Measurements from ENCODE around the gene PTK6.

The PTK6 gene

DNA sequence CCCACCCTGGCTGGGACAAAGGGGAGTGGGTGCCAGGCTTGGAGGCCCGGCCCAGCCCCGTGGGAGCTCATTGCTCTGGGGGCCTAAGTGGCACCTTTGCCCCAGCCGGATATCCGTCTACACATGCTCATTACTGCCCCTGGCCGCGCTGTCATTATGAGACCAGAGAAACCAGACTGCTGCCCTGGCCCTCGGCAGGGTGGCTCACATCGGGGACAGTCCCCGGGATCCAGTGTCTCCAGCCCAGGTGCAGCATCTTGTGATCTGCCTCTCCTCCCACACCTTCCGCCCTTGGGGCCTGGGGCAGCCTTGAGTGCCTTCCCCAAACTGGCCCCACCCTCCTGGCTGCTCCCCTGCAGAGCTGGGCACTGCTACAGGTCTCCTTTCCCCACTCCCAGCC is 5.5 kb upstream of the PTK6 start:
- FAIRE-seq: no peak

DNA sequence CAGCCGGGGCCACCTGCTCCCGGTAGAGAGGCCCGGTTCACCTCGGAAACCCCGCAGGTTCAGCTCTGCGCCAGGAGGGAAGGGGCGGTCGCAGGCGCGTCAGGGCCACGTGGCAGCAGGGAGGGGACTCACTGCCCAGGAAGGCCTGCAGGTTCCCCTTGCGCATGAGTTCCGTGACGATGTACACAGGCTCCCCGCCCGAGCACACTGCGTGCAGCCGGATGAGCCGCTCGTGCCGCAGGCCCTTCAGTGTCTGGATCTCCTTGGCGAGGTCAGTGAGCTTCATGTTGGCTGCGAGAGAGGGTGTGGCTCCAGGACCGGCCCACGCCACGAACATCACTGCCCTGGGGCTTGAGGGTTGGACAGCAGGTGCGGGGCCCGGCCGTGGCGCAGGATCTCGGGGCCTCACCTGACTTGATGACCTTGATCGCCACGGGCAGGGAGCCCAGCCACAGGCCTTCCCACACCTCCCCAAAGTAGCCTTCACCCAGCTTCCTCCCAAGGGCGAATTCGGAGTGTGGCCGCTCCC is 4.9 kb upstream of the PTK6 start:
- FAIRE-seq: no peak

DNA sequence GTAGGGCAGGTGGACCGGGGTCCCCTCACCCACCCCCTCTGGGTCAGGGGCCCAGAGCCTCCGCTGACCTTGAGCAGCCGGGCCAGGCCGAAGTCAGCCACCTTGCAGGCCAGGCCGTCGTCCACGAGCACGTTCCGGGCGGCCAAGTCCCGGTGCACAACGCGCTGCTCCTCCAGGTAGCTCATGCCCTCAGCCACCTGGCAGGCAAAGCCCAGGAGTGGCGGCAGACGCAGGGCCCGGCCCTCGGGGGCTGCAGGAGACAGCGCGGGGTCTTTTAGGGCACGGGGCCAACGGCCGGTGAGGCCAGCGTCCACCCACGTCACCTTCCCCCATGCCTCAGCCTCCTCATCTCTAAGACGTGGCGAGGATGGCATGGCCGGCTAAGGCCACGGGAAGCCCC is 4.2 kb upstream of the PTK6 start:
- FAIRE-seq: no peak

DNA sequence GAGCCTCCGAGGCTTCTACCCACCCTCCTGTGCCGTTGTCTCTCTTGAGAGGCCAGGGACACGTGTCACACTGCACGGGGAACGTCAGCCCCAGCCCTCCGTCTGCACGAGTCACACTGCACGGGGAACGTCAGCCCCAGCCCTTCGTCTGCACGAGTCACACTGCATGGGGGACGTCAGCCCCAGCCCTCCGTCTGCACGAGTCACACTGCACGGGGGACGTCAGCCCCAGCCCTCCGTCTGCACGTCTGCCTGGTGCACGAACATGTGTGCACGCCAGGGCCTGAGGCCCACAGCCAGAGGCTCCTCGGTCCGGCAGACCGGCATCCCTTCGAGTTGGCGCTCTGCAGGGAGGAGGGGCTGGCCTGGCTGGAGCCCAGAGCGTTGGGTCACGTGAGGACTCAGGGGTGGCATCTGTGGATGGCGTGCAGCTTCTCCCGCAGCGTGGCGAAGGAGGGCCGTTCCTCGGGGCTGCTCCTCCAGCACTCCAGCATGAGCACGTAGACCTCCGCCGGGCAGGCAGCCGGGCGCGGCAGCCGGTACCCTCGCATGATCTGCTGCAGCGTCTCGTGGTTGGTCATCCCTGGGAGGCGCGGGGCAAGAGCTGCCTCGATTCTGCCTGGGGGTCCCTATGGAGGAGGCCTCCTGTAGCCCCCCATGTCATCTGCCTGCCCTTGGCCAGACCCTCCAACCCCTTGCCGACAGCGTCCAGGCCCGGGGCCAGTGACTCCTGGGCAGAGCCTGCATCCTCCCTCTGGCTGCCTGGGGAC is 3.4 kb upstream of the PTK6 start:
- FAIRE-seq: no peak

DNA sequence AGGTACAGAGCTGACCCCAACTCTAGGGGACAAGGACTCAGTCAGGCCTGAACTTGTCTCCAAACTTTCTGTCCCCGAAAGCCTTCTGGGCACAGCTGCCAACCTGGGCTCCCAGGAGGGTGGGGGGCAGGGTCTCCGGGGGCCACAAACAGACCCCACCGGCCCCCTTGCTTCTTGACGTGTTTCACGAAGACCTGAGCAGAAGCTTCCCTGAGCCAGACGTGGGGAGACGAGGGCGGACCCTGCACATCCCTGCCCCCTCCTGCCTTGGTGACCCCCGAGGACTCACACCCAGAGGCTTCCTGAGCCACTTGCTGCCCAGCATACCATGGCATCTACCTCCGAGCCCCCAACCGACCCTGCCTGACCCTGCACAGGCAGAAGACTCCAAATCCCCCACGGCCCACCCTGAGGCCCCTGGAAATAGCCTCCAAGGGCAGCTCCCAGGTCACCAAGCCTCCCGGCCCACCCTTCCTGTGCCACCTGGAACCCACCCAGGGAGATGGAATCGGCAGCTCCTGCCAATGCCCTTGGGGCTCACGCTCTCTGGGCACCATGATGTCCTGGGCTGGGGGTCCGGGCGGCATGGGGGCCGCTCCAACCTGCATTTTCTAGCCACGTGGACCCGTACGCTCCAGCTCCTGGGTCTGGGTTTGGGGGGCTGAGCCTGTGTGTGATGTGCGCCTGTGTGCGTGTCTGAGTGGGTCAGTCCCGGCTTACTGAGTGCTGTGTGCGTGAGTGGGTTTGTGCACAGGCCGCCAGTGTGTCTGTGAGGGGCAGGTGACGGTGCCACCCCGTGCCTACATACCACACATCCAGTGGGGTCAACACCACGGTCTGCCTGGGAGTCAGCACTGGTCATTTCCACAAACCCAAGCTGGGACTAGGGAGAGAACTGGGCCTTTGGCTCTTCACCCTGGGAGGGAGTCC is 2.5 kb upstream of the PTK6 start:
- FAIRE-seq: no peak

DNA sequence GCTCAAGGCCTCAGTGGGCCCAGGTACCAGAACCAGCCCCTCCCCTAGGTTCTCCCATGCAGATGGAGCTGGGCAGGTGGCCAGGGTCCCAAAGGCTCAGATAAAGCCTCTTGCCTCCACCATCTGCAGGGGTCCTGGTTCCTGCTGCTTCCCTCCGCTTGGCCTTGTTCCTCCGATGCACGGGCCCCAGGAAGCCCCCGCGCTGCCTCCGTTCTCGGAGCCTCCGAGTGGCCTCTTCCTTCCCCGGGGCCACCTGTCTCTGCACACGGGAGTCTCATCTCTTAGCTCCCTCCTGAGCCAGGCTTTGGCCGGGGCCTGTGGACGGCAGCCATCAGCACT is 1.9 kb upstream of the PTK6 start:
- FAIRE-seq: no peak

DNA sequence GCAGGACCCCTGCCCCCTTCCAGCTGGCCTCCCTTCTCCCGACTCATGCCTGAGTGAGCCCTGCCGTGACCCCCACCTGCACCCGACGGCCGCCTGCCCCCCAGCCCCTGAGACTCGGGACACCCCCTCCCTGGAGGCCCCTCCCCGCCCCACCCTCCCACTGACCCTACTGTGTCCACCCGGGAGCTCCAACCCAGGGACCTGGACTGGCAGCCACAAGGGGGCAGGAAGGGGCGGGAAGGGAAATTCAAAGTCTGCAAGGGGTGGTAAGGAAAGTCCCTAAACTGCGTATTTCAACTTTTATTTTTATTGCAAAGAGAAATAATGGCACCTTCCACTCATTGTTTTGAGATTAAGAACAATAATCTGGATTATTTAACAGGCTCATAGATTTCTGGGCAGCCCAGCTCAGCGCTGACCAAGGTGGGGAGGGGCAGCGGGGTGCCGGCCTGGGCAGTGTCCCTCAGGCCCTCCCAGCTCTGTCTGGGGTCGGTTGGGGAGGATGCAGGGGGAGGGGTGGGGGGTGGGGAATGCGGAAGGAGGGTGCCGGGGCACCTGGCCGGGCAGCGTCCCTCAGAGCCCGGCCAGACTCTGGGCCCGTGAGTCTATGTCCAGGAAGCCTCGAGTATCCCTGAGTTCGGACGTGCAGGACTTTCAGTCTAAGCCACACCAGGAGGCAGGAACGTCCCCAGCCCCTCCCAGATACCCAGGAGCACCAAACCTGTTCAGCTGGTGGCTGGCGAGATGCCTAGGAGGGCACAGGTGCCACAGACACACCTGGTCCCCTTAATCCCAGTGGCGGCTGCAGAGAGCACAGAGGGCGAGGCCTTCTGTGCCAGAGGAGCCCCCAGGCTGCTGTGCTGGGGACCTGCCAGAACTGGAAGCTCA is 1.3 kb upstream of the PTK6 start:
- FAIRE-seq: no peak

DNA sequence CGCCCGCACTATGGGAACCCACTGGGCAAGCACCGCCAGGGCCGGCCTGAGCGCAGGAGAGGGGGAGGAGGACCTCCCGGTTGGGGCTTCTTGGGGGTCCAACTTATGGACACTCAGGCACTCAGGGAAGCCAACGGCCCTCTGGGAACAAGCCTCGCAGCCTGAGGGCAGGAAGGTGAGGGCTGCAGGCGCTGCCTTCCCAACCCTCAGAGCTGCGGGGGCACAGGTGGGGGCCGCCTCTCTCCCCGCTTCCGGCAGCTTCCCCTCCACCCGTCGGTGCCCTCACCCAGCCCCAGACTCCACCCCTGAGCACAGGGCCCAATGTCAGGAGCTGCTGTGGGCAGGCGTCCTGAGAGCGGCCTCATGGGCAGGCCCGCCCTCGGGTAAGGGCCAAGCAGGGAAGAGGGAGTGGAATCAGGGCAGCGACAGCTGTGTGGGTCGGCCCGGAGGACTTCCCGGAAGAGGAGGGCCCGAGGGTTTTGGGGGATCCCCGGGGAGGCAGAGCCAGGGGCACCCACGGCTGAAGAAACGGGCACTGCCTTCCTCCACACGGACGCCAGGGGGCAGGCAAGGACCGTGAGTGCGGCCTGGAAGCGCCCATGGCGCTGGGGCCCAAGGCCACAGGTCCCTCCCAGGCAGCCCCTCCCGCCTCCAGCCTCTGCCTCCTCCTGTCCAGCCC is 488 bp upstream of the PTK6 start:
- FAIRE-seq: no peak

DNA sequence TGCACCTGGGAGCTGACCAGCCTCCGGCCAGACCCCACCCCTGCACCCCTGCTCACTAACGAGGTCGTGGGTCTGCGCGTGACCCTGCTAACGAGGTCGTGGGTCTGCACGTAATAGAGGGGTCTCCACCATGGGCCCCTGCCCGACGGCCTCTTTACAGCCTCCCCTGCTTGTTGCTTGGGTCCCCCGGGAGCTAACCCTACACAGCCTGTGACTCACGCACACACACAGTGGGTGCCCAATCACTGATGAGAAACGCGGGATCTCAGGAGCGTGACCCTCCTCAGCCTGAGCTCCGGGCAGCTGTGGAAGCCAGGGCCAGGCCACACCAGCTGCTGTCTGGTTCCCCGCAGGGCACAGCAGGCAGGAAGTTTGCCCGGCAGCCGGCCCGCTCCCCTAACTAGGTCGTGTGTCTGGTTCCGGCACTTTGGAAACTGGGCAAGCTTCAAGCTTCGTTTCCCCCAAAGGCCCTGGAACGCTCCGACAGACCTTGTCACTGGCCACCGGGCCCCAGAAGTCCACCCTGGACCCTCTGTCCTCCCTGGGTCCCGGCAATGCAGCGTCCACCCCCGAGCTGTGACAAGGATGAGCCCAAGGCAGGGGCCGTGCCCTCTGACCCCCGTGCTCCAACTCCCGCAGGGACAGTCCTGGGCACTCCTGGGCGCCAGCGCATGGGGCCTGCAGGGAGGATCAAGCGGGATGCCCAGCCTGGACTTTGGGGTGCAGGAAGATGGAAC is 767 bp downstream of the PTK6 start:
- FAIRE-seq: no peak

DNA sequence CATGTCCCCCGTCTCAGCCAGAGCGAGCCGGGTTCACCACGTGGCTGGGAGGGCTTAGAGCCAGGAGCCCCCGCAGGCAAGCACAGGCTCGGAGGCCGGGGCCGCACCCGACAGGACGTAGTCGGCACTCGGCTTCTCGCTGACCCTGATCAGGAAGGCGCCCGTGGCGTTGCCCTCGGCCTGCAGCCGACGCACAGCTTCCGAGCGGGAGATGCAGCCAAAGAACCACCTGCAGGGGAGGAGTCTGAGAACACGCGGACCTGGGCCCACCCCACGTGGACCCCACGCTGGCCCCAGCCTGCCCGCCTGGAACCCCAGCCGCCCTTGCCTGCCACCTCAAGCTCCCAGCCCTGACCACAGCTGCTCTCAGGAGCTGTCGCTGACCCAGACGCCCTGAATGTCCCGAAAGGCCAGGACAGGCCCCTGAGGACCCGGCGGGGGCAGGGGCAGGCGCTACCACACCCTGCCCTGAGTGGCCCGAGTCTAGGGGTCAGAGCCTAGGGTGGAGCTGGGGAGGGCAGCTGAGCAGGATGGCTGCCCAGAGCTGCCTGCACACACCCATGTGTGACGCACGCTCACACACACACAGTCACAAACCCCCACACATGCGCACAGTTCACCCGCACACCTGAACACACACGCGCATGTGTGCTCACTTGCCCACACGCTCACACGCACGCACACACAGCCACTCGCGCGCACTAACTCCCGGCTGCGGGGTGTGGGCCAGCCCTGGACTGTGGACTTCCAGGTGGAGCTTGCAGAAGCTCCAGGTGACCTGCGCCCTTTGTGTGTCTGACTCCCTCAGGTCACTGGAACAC is 2.1 kb downstream of the PTK6 start:
- FAIRE-seq: no peak

DNA sequence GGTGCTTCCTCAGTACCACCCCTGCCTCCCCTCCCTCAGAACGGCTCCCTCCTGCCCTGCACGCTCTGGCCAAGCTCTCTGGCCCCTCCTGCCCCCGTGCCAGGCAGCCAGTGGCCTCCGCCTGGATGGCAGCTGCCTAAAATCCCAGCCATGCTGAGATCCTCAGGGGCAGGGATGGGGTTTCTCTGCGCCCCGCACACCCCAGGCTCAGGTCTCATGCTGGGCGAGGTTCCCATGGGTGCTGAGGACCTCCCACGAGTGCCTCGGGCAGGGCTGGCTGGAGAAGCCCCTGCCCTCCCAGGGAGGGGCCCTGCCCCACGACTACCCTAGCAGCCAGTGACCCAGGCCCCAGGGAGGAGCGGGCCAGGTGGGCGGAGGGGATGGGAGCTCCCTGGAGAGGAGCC is 2.7 kb downstream of the PTK6 start:
- no peak for FAIRE-seq

DNA sequence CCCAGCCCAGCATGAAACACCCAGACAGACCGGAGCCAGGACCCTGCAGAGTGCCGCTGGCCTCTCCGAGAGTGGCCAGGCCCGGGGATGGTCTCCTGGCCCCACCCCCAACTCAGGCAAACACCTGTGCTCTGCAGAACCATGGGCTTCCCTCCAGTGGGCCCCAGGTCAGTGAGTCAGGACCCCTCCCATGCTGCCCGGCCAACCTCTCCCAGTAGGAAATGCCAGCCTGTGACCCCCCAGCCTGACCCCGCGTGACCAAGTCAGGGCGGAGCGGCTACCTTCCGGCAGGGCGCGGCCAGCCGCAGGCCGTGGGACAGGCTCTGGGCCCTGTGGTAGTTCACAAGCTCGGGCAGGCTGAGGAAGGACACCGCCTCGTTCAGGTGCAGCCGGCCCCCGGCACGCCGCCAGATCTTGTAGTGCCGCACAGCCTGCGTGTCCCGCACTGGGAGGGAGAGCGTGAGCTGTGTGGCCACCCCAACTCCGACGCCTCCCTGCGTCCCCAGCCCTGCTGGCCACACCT is 3.2 kb downstream of the PTK6 start:
- FAIRE-seq: no peak

DNA sequence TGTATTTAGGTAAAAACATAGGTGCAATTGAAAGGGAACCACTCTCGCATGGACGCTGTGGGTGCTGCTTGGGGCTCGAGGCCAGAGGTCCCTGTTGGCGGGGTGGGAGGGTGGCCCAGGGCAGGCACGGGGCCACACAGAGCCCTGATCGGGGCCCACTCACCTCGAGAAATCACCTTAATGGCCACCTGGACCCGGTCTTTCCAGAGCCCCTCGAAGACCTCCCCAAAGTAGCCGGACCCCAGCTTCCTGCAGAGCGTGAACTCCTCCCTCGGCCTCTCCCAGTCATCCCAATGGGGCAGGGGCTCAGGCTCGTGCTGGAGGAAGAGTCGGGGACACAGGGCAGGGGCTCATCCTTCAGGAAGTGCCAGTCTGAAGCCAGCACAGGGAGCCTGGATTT is 3.8 kb downstream of the PTK6 start:
- no peak for FAIRE-seq

DNA sequence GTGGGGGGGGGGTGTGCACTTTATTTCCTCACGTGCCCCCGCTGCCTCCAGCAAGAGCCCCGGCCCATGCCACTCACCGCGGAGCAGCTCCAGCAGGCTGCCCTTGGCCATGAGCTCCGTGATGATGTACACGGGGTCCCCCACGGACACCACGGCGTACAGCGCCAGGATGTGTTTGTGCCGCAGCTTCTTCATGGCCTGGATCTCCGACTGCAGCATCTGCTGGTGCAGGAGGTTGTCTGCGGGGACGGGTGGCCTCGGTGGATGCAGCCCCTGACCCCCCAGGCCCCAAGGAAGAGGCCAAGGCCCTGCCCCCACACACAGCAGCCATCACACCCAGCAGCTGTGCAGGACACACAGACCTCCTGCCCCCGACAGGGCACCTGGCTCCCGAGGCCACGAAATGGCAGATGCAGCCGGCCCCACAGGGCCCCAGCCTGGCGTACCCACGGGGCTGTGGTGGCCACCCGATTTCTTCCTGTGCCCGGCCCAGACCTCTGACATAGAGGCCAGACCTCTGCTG is 4.7 kb downstream of the PTK6 start:
- FAIRE-seq: no peak

DNA sequence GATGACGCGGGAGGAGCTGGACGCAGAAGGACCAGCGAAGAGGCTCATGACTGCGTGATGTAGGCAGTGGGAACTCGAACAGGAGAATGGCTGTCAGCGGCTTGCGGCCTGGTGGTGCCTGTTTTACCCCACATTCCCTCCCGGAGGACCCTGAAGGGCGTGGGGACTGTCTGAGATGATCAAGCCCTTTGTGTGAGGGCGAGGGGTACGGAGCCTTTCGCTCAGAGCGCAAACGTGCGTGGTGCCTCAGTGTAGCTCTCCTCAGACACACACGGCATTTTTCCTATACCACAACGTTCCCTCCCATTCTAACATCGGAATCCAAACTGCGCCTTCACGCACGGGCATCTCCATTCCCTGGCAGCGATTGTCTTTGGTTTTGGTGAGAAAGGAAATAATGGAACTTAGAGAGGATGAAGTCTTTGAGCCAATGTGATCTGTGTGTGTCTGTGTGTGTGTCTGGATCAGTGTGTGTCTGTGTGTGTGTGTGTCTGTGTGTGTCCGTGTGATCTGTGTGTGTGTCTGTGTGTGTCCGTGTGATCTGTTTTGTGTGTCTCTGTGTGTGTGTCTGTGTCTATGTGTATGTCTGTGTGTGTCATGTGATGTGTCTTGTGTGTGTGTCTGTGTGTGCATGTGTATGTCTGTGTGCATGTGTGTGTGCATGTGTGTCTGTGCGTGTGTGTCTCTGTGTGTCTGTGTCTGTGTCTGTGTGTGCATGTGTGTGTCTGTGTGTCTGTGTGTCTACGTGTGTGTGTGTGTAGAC is 5.3 kb downstream of the PTK6 start:
- no peak for FAIRE-seq

DNA sequence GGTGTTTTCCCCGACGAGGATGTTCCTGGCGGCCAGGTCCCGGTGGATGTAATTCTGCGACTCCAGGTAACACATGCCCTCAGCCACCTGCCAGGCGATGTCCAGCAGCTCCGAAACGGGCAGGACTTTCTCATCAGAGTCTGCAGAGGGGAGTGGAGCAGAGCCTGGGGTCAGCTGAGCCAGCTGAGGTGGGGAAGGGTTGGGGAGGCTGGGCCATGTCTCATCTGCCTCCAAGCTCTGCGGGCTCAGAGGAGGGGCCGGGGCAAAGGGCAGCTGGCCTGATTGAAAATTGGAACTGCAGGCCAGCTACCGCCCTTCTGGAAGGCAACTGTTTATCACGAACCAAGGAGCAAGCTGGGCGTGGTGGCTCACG is 6.4 kb downstream of the PTK6 start:
- no peak for FAIRE-seq

DNA sequence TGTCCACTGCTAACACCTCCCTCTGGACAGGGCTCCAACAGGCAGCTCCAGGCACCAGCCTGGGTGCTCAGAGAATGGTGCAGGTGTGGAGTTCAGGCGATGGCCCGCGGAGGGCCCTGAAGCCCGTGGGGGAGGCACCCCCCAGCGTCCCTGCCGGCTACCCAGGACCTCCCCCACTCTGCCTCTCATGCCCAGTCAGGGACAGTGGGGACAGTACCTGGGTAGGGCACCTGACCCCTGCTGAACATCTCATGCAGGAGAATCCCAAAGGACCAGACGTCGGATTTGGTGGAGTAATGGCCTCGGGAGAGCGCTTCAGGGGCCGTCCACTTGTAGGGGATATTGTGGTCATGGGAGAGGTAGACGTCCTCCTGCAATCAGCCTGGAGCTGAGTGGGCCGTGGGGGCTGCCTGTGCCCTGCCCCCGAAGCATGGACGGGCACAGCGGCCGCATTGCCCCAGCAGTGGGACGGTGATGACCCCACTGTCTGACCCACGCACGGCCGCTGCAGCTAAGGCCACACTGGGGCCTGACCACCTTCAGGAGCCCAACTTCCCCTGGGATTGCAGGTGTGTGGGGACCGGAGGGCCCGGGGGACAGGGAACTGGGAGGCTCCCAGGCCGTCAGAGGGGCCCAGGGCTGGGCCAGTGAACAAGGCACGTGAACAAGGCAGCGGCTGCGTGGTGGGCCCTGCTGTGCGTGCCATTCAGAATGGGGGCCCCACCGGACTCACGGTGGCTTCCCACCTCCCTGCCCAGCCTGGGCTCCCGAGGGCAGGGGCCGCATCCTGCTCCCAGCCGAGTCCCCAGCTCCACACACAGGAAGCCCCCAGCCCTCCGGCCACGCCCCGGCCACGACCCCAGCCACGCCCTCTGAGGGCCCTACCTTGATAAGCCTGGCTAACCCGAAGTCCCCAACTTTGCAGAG is 7.1 kb downstream of the PTK6 start:
- FAIRE-seq: no peak

DNA sequence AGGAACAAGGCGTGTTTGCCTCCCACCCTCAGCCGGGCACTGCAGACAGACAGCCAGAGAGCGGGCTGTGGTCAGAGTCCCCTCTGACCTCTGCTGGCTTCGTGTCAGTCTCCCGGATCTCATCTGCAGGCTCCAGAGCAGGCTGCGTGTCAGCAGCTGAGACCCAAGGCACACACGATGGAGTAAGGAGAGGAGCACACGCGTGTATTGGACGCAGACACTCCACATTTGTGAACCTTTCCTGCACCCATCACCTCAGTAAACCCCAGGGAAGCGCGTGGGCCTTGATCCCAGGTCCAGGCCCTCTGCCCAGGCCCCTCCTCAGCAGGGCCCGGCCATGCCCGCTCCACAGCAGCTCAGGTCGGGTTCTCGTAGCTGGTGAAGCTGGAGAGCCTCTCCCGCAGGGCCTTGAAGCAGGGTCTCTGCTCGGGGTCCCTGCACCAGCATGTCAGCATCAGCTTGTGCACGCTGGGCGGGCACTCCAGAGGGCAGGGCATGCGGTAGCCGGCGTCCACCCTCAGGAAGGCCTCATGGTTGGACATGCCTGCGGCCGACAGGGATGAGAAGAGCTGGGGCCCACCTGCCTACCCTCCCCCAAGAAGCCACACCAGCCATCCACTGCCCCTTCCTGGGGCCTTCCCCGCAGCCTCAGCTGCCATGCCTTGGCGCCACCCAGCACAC is 7.9 kb downstream of the PTK6 start:
- no peak for FAIRE-seq
